ENCODE measurements around the gene B3GNT3. TPM values are rescaled to one million over a fixed set of nuclear protein-coding genes. Genes with fewer than 3 reads are reported as not detected.

Gene B3GNT3
- total and polyA plus RNA-seq, 9 donors = 0.25 to 0.79 (median 0.37) TPM; not detected in 2

- H3K4me1 ChIP-seq (ENCODE audit: insufficient read depth) = peaks cover 6% of the 10 kb centered on the region
- no peaks in the 10 kb centered on the region for H3K27me3 ChIP-seq
- intact Hi-C loops (cut with DNase I) = loop anchor here in 1 of 4 donors (5.0 kb wide), 1 partner anchor 68 kb away; no protein-coding TSS in a partner anchor
- no peak overlapping the region for H3K27ac ChIP-seq
- TF ChIP-seq POLR2A (IDR thresholded peaks at IDR 0.05) (no peak), CTCF (IDR thresholded peaks at IDR 0.05) (peak; percentile 64 to 79 (median 76))
- no peaks in the 10 kb centered on the region for H3K9me3 ChIP-seq
- WGBS, 3 donors = 24 to 33% (median 26%) methylated on average over 32 of the region's 32 CpGs
- peak; percentile 63 to 80 (median 75) for DNase-seq
- no peak overlapping the region for H3K4me3 ChIP-seq
- H3K36me3 ChIP-seq = no peaks in the 10 kb centered on the region
These were observed 10.5 kb upstream of the B3GNT3 start for GRCh38 chr19:17784201-17785008.

- Histone ChIP-seq H3K36me3 (no peaks in the 10 kb centered on the region), H3K4me3 (no peak overlapping the region), H3K9me3 (no peaks in the 10 kb centered on the region), H3K4me1 (ENCODE audit: insufficient read depth) (peaks cover 4% of the 10 kb centered on the region), H3K27ac (no peak overlapping the region), H3K27me3 (no peaks in the 10 kb centered on the region)
- TF ChIP-seq CTCF (IDR thresholded peaks at IDR 0.05) (no peak), EP300 (IDR thresholded peaks at IDR 0.05) (no peak), POLR2A (IDR thresholded peaks at IDR 0.05) (no peak)
- 93 to 95% (median 94%) methylated on average over 14 of the region's 14 CpGs for WGBS, 3 donors
- DNase-seq = no peak
- intact Hi-C loops (cut with DNase I) = no loop called here
These were observed 7.5 kb upstream of the B3GNT3 start for GRCh38 chr19:17787274-17787913.

DNA sequence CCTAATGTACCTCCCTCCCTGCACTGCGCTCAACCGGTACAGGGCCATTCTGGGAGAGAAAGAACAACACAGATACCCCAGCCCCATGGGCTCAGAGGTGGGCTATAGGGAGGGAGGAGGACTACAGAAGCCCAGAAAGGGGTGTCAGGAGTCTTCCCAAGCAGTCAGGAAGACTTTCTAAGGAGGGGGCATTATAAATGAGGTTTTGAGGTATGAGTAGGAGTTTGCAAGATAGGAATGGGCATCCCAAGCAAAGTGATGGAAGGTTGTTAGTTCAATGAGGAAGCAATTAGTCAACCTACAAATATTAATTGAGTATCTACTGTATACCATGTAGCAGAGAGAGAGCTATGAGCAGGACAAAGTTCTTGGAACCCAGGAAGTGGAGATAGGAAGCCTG lies 6.3 kb upstream of the B3GNT3 start:
- Histone ChIP-seq H3K27me3 (no peaks in the 10 kb centered on the region), H3K9me3 (no peaks in the 10 kb centered on the region), H3K4me1 (ENCODE audit: insufficient read depth) (peaks cover 4% of the 10 kb centered on the region), H3K4me3 (no peak overlapping the region), H3K36me3 (no peaks in the 10 kb centered on the region), H3K27ac (no peak overlapping the region)
- 87 to 90% (median 89%) methylated on average over 2 of the region's 2 CpGs for WGBS, 3 donors
- intact Hi-C loops (cut with DNase I) = no loop called here
- TF ChIP-seq CTCF (IDR thresholded peaks at IDR 0.05) (no peak), POLR2A (IDR thresholded peaks at IDR 0.05) (no peak), EP300 (IDR thresholded peaks at IDR 0.05) (no peak)
- DNase-seq = no peak

- no peaks in the 10 kb centered on the region for H3K9me3 ChIP-seq
- H3K27me3 ChIP-seq = no peaks in the 10 kb centered on the region
- no peak overlapping the region for H3K27ac ChIP-seq
- H3K4me3 ChIP-seq = no peak overlapping the region
- no peaks in the 10 kb centered on the region for H3K4me1 ChIP-seq (ENCODE audit: insufficient read depth)
- no peaks in the 10 kb centered on the region for H3K36me3 ChIP-seq
- intact Hi-C loops (cut with DNase I) = loop anchor here in 1 of 4 donors (10.0 kb wide), 1 partner anchor 65 kb away; the partner anchor contains the start of gene RPL18A
- WGBS, 3 donors = 71 to 76% (median 71%) methylated on average over 6 of the region's 6 CpGs
- TF ChIP-seq EP300 (IDR thresholded peaks at IDR 0.05) (no peak), CTCF (IDR thresholded peaks at IDR 0.05) (no peak), POLR2A (IDR thresholded peaks at IDR 0.05) (no peak)
- DNase-seq = no peak
These were observed 4.7 kb upstream of the B3GNT3 start for GRCh38 chr19:17790059-17790780.

All from ovary (tissue), 9 donors.